Activated T-helper 2 cell treated with anti-CD3 and anti-CD28 coated beads, Interferon-gamma antibody, Interleukin-2, Interleukin-4, amounts not matched to agents 10 μg/mL and 5 μg/mL and 100 μg/mL, durations not matched to agents 14 hours and 24 hours and 36 hours (primary cell): ENCODE results near the gene SLFNL1. TPM values are rescaled to one million over a fixed set of nuclear protein-coding genes. Genes with fewer than 3 reads are reported as not detected.

Source experiments
- total RNA-seq: library from RNA; stranded (reverse); gene quantifications from 2 replicates; pipeline ENCODE4 v1.2.3, GENCODE V29; 2022

Gene SLFNL1
- total RNA-seq, 1 donor from 2014 or later: 0.14 TPM

Other genes starting within 250 kb of the SLFNL1 start
- gene KCNQ4, start 237.9 kb downstream of the SLFNL1 start, total RNA-seq: 0.57 and 0.78 TPM in 2 replicates
- 3.6 and 4.2 TPM in 2 replicates for gene CITED4, start 159.4 kb downstream of the SLFNL1 start, total RNA-seq
- gene CTPS1, start 42.0 kb downstream of the SLFNL1 start, total RNA-seq: 124 and 127 TPM in 2 replicates
- 19.0 and 20.3 TPM in 2 replicates for gene SCMH1, start 220.6 kb upstream of the SLFNL1 start, total RNA-seq